GM20431 (cell line): ENCODE data around the gene NRP2.

Experiments
- in situ Hi-C: fragments of 300-500 bp; cut with MseI, MboI; formaldehyde crosslinking; loops from one replicate; pipeline ENCODE4 v1.15.0; 2020; ENCODE audit warnings: low sequenced_read_pairs; ENCODE audit not compliant: unreplicated experiment

Gene NRP2

GRCh38 chr2:205685314-205686055 lies 3.2 kb downstream of the NRP2 start:
- in situ Hi-C loops: no loop called here

GRCh38 chr2:205686056-205686782 lies 3.9 kb downstream of the NRP2 start:
- in situ Hi-C loops: no loop called here

- in situ Hi-C loops: no loop called here
Measured at GRCh38 chr2:205686783-205687640, 4.7 kb downstream of the NRP2 start.

GRCh38 chr2:205687641-205687956 lies 5.3 kb downstream of the NRP2 start:
- in situ Hi-C loops: no loop called here

- in situ Hi-C loops: no loop called here
Measured at GRCh38 chr2:205688417-205689200, 6.3 kb downstream of the NRP2 start.

GRCh38 chr2:205689820-205690219 lies 7.5 kb downstream of the NRP2 start:
- in situ Hi-C loops: no loop called here

GRCh38 chr2:205692104-205692503 lies 9.8 kb downstream of the NRP2 start:
- in situ Hi-C loops: no loop called here

GRCh38 chr2:205694256-205694655 lies 12.0 kb downstream of the NRP2 start:
- in situ Hi-C loops: no loop called here

GRCh38 chr2:205695460-205695991 lies 13.2 kb downstream of the NRP2 start:
- in situ Hi-C loops: no loop called here

- in situ Hi-C loops: no loop called here
Measured at GRCh38 chr2:205696331-205696926, 14.1 kb downstream of the NRP2 start.

- in situ Hi-C loops: no loop called here
Measured at GRCh38 chr2:205696927-205697441, 14.7 kb downstream of the NRP2 start.

GRCh38 chr2:205698286-205699268 lies 16.3 kb downstream of the NRP2 start:
- in situ Hi-C loops: no loop called here

- in situ Hi-C loops: no loop called here
Measured at GRCh38 chr2:205699515-205700289, 17.4 kb downstream of the NRP2 start.

GRCh38 chr2:205700331-205701132 lies 18.2 kb downstream of the NRP2 start:
- in situ Hi-C loops: no loop called here

GRCh38 chr2:205701509-205701908 lies 19.2 kb downstream of the NRP2 start:
- in situ Hi-C loops: no loop called here

- in situ Hi-C loops: no loop called here
Measured at GRCh38 chr2:205702576-205702975, 20.3 kb downstream of the NRP2 start.
